ENCODE results near the gene PIK3AP1. TPM values are rescaled to one million over a fixed set of nuclear protein-coding genes. Genes with fewer than 3 reads are reported as not detected.

The PIK3AP1 gene
- total RNA-seq, 1 donor from 2014 or later: 5.9 TPM

GRCh38 chr10:96573036-96573435 is 147.3 kb downstream of the PIK3AP1 start:
- DNase-seq (ENCODE audit: extremely low spot score in 2 of 2): no peak
- Histone ChIP-seq H3K27ac (no peak overlapping the region), H3K9me3 (no peaks in the 10 kb centered on the region), H3K36me3 (no peaks in the 10 kb centered on the region), H3K27me3 (no peaks in the 10 kb centered on the region), H3K4me3 (no peak overlapping the region), H3K4me1 (peaks cover 37% of the 10 kb centered on the region)
- intact Hi-C loops (cut with DNase I): no loop called here
- no peak for TF ChIP-seq CTCF (IDR thresholded peaks at IDR 0.05)

- intact Hi-C loops (cut with DNase I): no loop called here
- no peaks in the 10 kb centered on the region for H3K36me3 ChIP-seq
- H3K27me3 ChIP-seq: no peaks in the 10 kb centered on the region
- TF ChIP-seq POLR2A (IDR thresholded peaks at IDR 0.05) (no peak), CTCF (IDR thresholded peaks at IDR 0.05) (no peak), POLR2AphosphoS5 (IDR thresholded peaks at IDR 0.05; ENCODE audit: insufficient read depth in 1 of 2, low read depth in 1 of 2) (no peak)
- no peak overlapping the region for H3K27ac ChIP-seq
- H3K4me3 ChIP-seq: no peak overlapping the region
- H3K4me1 ChIP-seq: peaks cover 24% of the 10 kb centered on the region
- no peaks in the 10 kb centered on the region for H3K9me3 ChIP-seq
- DNase-seq (ENCODE audit: extremely low spot score in 2 of 2): no peak
These were observed 149.0 kb downstream of the PIK3AP1 start for GRCh38 chr10:96570983-96571964.

GRCh38 chr10:96570511-96570910 is 149.8 kb downstream of the PIK3AP1 start:
- no peak for DNase-seq (ENCODE audit: extremely low spot score in 2 of 2)
- H3K4me3 ChIP-seq: no peak overlapping the region
- TF ChIP-seq POLR2AphosphoS5 (IDR thresholded peaks at IDR 0.05; ENCODE audit: insufficient read depth in 1 of 2, low read depth in 1 of 2) (no peak), POLR2A (IDR thresholded peaks at IDR 0.05) (no peak), CTCF (IDR thresholded peaks at IDR 0.05) (no peak)
- H3K27me3 ChIP-seq: no peaks in the 10 kb centered on the region
- H3K9me3 ChIP-seq: no peaks in the 10 kb centered on the region
- no peak overlapping the region for H3K27ac ChIP-seq
- peaks cover 20% of the 10 kb centered on the region for H3K4me1 ChIP-seq
- intact Hi-C loops (cut with DNase I): no loop called here
- H3K36me3 ChIP-seq: no peaks in the 10 kb centered on the region

- peaks cover 20% of the 10 kb centered on the region for H3K4me1 ChIP-seq
- TF ChIP-seq POLR2A (IDR thresholded peaks at IDR 0.05) (no peak), POLR2AphosphoS5 (IDR thresholded peaks at IDR 0.05; ENCODE audit: insufficient read depth in 1 of 2, low read depth in 1 of 2) (no peak), CTCF (IDR thresholded peaks at IDR 0.05) (no peak)
These were observed 151.9 kb downstream of the PIK3AP1 start for GRCh38 chr10:96568402-96568801.

GRCh38 chr10:96565774-96566173 is 154.5 kb downstream of the PIK3AP1 start:
- no peak for DNase-seq (ENCODE audit: extremely low spot score in 2 of 2)
- Histone ChIP-seq H3K4me1 (peaks cover 20% of the 10 kb centered on the region), H3K27me3 (no peaks in the 10 kb centered on the region), H3K36me3 (peaks cover 0 to 5% of the 10 kb centered on the region in 2 donors), H3K4me3 (no peak overlapping the region), H3K27ac (no peak overlapping the region), H3K9me3 (no peaks in the 10 kb centered on the region)
- intact Hi-C loops (cut with DNase I): no loop called here
- TF ChIP-seq CTCF (IDR thresholded peaks at IDR 0.05): no peak
- TF ChIP-seq POLR2A (IDR thresholded peaks at IDR 0.05): no peak
- no peak for TF ChIP-seq POLR2AphosphoS5 (IDR thresholded peaks at IDR 0.05; ENCODE audit: insufficient read depth in 1 of 2, low read depth in 1 of 2)

More at GRCh38 chr10:96568402-96568801, 151.9 kb downstream of the PIK3AP1 start:
- no peak for DNase-seq (ENCODE audit: extremely low spot score in 2 of 2)
- H3K36me3 ChIP-seq: no peaks in the 10 kb centered on the region
- H3K27me3 ChIP-seq: no peaks in the 10 kb centered on the region
- H3K9me3 ChIP-seq: no peaks in the 10 kb centered on the region
- intact Hi-C loops (cut with DNase I): no loop called here
- H3K27ac ChIP-seq: no peak overlapping the region
- no peak overlapping the region for H3K4me3 ChIP-seq
